Esophagus muscularis mucosa (tissue), 4 donors: ENCODE data around the gene MTHFD2.

ENCODE experiments used
- EP300 ChIP-seq: sonication (generic); formaldehyde crosslinking; IDR thresholded peaks from one replicate; pipeline ENCODE4 v1.6.1; 2017; ENCODE audit warnings: antibody characterized with exemption
- POLR2A ChIP-seq: fragments of 450-650 bp; IDR thresholded peaks from one replicate; pipeline ENCODE4 v1.6.1; 2017; ENCODE audit warnings: antibody characterized with exemption, moderate library complexity, mild to moderate bottlenecking, low read depth
- POLR2AphosphoS5 ChIP-seq, 2 donors: sonication (generic); formaldehyde crosslinking; IDR thresholded peaks; one replicate each; pipeline ENCODE4 v1.6.1; 2017; ENCODE audit warnings: antibody characterized with exemption in 2 of 2
- TF ChIP-seq, protein P1 (sequence below), 3 experiments: fragments of 200-600 bp in 2 of 3; fragments of 450-650 bp in 1 of 3; sonication (generic) in 2 of 3; IDR thresholded peaks; one replicate each; pipeline ENCODE4 v1.5.1; 2017 to 2019; ENCODE audit warnings: antibody characterized with exemption in 3 of 3, mild to moderate bottlenecking in 2 of 3, moderate library complexity in 1 of 3

DNA sequence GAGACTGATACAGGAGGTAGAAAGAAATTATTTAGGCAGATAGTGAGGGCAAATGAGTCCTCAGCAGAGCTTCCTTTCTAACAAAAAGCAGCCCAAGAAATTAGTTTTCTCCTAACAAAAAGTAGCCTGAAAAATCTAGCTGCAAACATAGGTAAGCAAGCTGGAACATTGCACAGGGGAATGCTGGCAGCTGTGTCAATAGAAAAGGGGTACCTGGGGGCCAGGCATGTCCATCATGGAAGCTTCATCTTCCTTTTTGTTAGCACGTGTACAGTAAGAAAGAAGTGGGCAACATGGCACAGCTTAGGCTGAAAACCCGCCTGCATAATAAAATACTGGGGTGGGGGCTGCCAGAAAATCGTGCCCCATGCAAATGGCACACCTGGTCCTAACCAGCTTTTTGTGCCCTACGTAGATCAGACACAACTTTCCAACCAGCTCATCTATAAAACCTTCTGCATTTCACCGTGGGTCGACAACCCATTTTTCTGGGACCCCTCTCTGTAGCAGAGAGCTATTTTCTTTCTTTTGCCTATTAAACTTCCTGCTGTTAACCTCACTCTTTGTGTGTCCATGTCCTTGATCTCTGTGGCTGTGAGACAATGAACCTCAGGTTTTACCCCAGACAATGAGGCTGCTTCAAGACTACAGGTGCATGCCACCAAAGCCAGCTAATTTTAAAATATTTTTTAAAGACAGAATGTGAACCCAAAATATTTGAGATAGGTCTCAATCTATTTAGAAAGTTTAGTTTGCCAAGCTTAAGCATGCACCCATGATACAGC is 6.6 kb upstream of the MTHFD2 start:
- TF ChIP-seq POLR2A: no peak
- no peak for TF ChIP-seq EP300
- TF ChIP-seq, protein P1, sequence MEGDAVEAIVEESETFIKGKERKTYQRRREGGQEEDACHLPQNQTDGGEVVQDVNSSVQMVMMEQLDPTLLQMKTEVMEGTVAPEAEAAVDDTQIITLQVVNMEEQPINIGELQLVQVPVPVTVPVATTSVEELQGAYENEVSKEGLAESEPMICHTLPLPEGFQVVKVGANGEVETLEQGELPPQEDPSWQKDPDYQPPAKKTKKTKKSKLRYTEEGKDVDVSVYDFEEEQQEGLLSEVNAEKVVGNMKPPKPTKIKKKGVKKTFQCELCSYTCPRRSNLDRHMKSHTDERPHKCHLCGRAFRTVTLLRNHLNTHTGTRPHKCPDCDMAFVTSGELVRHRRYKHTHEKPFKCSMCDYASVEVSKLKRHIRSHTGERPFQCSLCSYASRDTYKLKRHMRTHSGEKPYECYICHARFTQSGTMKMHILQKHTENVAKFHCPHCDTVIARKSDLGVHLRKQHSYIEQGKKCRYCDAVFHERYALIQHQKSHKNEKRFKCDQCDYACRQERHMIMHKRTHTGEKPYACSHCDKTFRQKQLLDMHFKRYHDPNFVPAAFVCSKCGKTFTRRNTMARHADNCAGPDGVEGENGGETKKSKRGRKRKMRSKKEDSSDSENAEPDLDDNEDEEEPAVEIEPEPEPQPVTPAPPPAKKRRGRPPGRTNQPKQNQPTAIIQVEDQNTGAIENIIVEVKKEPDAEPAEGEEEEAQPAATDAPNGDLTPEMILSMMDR (IDR thresholded peaks at IDR 0.05): no peak
- TF ChIP-seq POLR2AphosphoS5 (IDR thresholded peaks at IDR 0.05): no peak
